DOHH2 (cell line): Measurements from ENCODE around the gene VWA2.

ENCODE experiments used
- CTCF ChIP-seq: fragments of 200-600 bp; sonication (generic); IDR thresholded peaks from one replicate; pipeline ENCODE4 v1.5.1; 2014; ENCODE audit warnings: antibody characterized with exemption, mild to moderate bottlenecking, low read depth, low read length; ENCODE audit not compliant: poor library complexity, severe bottlenecking
- EZH2phosphoT487 ChIP-seq: fragments of 200-600 bp; sonication (generic); IDR thresholded peaks from 2 replicates; pipeline ENCODE4 v1.6.1; 2017; ENCODE audit warnings: borderline replicate concordance, mild to moderate bottlenecking, antibody characterized with exemption, low read length, moderate library complexity, mixed read lengths

- TF ChIP-seq CTCF = no peak
- TF ChIP-seq EZH2phosphoT487 = no peak
Observed at GRCh38 chr10:114279289-114279688, 40.2 kb downstream of the VWA2 start.
